ENCODE measurements around the gene KPNA3.

Gene KPNA3

DNA sequence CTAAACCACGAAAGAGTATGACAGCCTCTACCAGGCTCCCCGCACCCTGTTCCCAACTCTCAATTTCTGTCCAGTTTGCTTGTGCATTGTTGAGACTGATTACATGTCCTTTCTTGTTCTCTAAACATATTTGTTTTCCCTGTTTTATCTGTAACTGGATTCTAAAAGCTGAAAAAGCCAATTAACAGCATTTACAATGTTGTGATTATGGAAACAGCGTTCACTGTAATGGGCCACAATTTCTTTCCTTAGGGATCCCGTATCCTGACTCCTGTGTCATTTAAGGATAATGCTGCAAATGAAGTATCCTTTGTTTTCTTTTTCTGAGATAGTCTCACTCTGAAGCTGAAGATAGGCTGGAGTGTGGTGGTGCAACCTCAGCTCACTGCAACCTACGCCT lies 121.7 kb downstream of the KPNA3 start:
- DNase-seq: no peak

DNA sequence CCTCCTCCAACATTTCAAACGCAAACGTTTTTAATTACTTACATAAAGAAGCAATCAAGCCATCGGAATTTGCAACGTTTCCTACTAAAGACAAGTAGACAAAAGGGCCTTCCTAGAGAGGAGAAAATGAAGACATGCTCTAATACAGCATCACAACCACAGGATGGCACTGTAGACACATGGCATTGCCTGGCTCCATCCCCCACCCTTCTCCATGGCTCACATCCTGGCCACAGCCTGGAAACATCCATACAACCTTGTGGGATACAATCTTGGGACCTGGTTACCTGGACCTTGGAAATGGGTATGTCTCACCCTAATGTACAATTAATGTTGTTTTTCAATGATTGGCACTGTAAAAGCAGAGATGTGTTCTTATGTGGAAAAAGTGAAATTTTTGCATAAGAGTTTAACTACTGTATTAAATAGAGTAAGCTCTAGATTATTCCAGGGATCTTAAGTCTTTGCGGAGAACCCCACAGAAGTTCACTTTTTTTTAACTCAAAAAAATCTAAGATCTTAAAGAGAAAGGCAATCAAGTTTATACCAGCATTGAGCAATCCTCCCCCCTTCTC lies 122.7 kb downstream of the KPNA3 start:
- DNase-seq: peak; percentile 68

DNA sequence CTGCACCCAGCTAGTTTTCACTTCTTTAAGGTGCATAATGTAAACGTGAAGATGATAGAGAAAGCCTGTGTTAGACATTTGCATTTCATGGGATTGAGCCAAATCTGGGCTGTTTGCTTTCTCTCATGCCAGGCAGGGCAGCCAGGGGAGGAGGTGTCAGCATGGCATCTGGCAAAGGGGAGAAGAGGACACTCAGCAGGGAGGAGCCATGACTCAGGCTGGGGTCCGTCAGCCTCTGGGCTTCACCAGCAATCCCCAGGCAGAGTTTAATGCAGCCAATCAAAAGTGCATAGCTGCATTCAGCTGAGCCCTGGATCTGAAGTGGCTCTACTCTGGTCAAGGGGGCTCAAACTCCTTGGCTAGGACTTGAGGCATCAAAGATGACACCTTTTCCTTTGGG lies 124.7 kb downstream of the KPNA3 start:
- peak; percentile 16 for DNase-seq

DNA sequence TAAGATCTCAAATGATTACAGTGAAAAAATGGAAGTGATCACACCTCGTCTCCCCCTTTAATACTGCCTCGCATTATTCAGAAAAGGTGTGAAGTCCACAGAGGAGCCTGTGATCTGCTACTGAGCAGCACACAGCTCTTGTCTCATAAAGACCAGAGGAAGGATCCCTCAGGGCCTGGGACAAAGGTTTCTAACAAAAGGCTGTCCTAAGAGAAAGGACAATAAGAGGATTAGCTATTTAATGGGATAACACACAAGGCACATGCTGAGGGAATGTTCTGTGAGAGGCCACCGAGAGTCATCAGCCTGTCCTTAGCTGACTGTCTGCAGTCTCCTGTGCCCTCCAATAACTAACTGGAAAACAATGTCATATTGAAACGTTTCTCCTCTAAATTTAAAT lies 127.9 kb downstream of the KPNA3 start:
- no peak for DNase-seq

DNA sequence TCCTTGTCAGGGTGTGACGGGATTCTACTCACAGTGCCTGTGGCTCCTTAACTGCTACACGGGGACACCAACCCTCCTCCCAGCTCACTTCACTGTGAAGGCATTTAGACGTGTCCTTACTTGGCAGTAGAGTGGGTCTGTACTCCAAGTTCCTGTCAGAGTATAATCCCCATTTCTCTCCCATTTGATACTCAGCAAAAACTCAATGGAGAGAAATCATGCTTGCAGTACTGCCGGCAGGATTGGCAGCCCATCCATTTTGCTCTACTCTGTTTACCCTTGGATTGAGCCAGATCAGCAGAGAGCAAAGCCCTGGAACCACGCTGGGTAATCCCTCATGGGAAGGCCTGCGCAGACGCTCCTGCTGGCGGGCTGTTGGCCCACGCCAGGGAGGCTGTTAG lies 135.2 kb downstream of the KPNA3 start:
- DNase-seq: no peak

DNA sequence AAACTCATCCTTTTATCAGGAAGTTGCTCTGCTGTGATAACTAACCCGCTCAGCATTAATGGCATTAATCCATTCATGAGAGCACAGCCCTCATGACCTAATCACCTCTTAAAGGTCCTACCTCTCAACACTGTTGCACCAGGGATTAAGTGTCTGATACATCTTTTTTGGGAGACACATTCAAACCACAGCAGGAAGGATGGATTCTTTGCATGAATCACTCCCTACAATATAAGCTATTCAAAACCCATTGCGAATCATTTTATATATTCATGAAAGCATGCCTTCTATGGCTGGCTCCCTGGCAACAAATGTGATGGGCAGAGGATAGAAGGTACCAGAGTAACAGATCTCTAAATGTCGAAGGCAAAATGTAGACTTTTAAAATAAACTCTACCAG lies 136.6 kb downstream of the KPNA3 start:
- DNase-seq: peak; percentile 53

DNA sequence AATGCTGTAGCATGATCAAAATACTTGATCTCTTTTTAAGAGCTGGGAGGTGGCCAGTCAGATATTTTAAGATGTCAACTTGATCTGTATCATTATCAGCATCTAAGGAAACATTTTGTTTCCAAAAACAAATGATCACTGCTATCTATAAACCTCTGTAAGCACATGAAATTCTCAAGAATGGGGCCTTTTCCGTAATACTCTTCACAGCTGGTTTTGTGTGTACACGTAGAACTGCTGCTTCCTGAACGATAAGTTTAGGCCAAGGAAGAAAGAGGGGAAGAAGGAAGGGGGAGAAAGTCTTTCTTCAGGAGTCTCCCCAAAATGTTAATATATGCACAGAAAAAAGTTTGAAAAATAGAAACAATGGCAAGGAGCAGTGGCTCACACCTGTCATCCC lies 138.5 kb downstream of the KPNA3 start:
- no peak for DNase-seq

DNA sequence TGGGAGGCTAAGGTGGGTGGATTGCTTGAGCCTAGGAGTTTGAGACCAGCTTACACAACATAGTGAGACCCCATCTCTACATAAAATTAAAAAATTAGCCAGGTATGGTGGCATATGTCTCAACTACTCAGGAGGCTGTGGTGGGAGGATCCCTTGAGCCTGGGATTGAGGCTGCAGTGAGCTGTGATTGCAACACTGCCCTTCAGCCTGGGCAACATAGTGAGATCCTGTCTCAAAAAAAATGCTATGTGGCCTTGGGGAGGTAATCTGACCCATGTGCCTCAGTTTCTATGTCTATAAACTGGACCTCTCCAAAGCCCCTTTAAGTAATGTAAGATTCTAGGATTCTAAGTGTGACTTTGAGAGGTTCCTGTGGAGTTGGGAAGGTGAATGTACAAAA lies 139.0 kb downstream of the KPNA3 start:
- no peak for DNase-seq

DNA sequence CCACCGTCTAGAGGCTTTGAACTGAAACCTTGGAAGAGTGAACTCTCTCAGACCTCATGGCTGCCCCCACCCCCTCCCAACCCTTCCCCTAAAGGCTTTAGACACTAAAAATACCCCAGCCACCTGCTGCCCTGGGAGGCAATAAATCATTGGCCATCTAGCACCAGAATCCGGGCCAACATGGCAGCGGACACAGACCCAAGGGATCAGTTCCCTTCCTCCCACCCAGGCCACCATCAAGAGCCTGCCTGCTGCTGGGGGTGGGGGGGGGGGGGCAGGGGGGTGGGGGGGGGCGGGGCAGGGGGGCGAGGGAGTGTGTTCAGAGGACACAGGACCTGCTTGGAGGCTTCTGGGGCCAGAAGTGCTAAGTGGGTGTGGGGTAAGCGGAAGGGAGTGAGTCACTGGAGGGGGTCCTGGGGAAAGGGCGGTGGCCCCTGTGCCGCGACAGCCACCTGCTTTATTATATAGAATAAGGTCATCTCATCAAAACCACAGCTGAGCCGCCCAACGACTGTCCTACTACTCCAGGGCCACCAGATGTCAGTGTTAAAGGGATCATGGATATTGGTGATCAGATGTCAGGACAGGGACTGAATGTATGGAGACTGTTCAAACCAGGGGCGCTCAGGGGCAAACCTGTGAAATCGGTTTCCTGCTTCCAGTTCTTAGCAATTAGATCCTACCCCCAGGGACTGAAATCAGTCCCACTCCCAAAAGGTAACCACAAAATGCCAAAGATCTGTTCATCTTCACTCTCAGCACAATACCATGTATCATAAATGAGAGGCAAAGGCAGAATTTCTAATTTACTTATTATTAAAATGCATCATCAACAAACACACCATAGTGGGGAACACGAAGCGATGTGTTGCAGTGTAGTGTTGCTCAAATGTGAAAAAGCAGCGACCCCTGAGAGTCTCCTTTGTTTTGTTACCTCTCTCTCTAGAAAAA lies 139.9 kb downstream of the KPNA3 start:
- DNase-seq: peak; percentile 46

DNA sequence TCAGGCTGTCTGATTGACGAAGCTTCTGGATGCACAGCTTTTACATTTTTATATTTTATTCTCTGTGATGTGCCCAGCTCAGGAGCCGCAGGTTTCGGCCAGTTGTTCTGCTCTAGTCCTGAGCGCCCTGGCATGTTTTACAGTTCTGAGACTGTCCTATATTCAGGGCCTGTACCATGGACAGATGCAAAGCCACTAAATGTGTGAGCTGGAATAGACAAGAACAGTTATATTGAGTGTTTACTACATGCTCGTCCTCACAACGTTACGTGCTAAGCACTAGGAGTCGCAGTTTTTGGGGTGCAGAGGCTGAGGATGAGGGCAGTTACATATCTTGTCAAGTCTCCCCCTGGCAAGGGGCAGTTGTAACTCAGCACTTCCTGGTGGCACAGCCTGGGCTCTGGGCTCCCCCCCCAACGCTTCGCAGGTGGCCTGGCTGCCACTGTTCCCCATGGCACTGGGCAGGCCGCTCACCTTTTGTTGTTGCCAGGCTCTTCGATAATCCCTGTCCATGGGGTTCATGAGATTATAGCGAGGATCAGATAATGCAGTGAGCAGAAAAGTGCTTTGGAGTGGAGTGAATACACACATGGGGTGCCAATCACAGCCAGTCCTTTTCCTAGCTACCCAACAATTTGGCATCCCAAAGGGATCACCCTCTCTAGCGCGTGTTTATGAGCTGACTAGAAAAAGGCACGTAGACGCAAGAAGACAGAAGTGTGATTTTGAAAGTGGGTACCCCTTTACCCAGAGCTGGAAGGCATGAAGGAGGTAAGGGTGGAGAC lies 140.7 kb downstream of the KPNA3 start:
- DNase-seq: no peak

DNA sequence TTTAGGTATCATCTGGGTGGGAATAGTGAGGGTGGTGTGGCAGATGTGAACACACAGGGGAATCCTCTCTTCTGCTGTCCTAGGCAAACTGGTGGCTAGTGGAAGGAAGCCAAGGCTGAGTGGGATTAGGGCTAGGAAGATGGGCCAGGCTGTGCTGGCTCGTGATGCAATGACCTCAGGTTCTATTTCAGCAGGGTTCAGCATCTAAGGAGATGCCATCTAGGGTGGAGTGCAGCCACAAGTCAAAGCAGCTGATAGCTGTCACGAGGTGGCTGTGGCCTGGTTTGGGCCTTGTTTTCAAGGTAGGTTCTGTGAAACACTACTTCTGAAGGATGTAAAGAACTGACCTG lies 142.5 kb downstream of the KPNA3 start:
- peak; percentile 48 for DNase-seq
